HAP-1 (cell line): ENCODE results near the gene GAGE13.
"Not testable (repeated sequence)": the region's sequence is repeated elsewhere in the genome, so short reads cannot be mapped to it uniquely, and the experiment has no call there.

Experiments used
- DNase-seq, 2 experiments: peaks; one replicate each; pipeline ENCODE4 v3.0.0-alpha.2; 2016 to 2020; ENCODE audit warnings: low spot score in 2 of 2
- H3K27me3 ChIP-seq: fragments of 250-450 bp; sonication (Bioruptor Pico); 2 replicates; pipeline ENCODE4 v1.5.1; 2020; ENCODE audit warnings: low read depth, mild to moderate bottlenecking, moderate library complexity
- H3K36me3 ChIP-seq: fragments of 250-450 bp; sonication (Bioruptor Pico); replicated peaks from 2 replicates; pipeline ENCODE4 v1.5.1; 2020; ENCODE audit warnings: mild to moderate bottlenecking
- H3K4me1 ChIP-seq: fragments of 250-450 bp; sonication (Bioruptor Pico); 2 replicates; pipeline ENCODE4 v1.5.1; 2020; ENCODE audit warnings: mild to moderate bottlenecking
- H3K4me3 ChIP-seq: fragments of 250-450 bp; sonication (Bioruptor Pico); 2 replicates; pipeline ENCODE4 v1.5.1; 2020; ENCODE audit warnings: mild to moderate bottlenecking, moderate library complexity
- H3K9me3 ChIP-seq: fragments of 250-450 bp; sonication (Bioruptor Pico); 2 replicates; pipeline ENCODE4 v1.5.1; 2020; ENCODE audit warnings: mild to moderate bottlenecking, moderate library complexity
- in situ Hi-C: fragments of 300-500 bp; cut with MboI; formaldehyde crosslinking; loops from 3 replicates; pipeline ENCODE4 v1.14.3; 2020; ENCODE audit warnings: low sequenced_read_pairs, inconsistent platforms, mixed read lengths

The GAGE13 gene

GRCh38 chrX:49308604-49309269, 22.6 kb upstream of the GAGE13 start:
- no peaks in the 10 kb centered on the region for H3K9me3 ChIP-seq
- in situ Hi-C loops = no loop called here
- peaks cover 4% of the 10 kb centered on the region; the same call in 1 of the 2 replicates for H3K27me3 ChIP-seq
- DNase-seq = no peak
- H3K36me3 ChIP-seq = no peaks in the 10 kb centered on the region
- no peak overlapping the region for H3K4me3 ChIP-seq
- no peaks in the 10 kb centered on the region for H3K4me1 ChIP-seq

GRCh38 chrX:49309401-49309981, 21.9 kb upstream of the GAGE13 start:
- H3K4me3 ChIP-seq = no peak overlapping the region
- no peak for DNase-seq

GRCh38 chrX:49310371-49310770, 21.0 kb upstream of the GAGE13 start:
- Histone ChIP-seq H3K4me1 (no peaks in the 10 kb centered on the region), H3K4me3 (no peak overlapping the region), H3K27me3 (peaks cover 18% of the 10 kb centered on the region), H3K36me3 (no peaks in the 10 kb centered on the region), H3K9me3 (no peaks in the 10 kb centered on the region)
- in situ Hi-C loops = no loop called here
- DNase-seq = no peak

More at GRCh38 chrX:49309401-49309981, 21.9 kb upstream of the GAGE13 start:
- Histone ChIP-seq H3K36me3 (no peaks in the 10 kb centered on the region), H3K4me1 (no peaks in the 10 kb centered on the region), H3K27me3 (peaks cover 11% of the 10 kb centered on the region; the same call in 1 of the 2 replicates), H3K9me3 (no peaks in the 10 kb centered on the region)
- in situ Hi-C loops = no loop called here

GRCh38 chrX:49312176-49312575, 19.2 kb upstream of the GAGE13 start:
- Histone ChIP-seq H3K27me3 (peaks cover 33% of the 10 kb centered on the region), H3K4me1 (no peaks in the 10 kb centered on the region), H3K4me3 (no peak overlapping the region), H3K9me3 (no peaks in the 10 kb centered on the region), H3K36me3 (no peaks in the 10 kb centered on the region)
- in situ Hi-C loops = no loop called here
- no peak for DNase-seq

GRCh38 chrX:49316085-49316484, 15.3 kb upstream of the GAGE13 start:
- no peaks in the 10 kb centered on the region for H3K36me3 ChIP-seq
- DNase-seq = no peak
- H3K9me3 ChIP-seq = no peaks in the 10 kb centered on the region
- H3K27me3 ChIP-seq = peaks cover 33% of the 10 kb centered on the region
- in situ Hi-C loops = no loop called here
- no peaks in the 10 kb centered on the region for H3K4me1 ChIP-seq
- no peak overlapping the region for H3K4me3 ChIP-seq

- H3K4me3 ChIP-seq, H3K9me3 ChIP-seq, in situ Hi-C loops, DNase-seq, H3K36me3 ChIP-seq, H3K27me3 ChIP-seq, H3K4me1 ChIP-seq: not testable (repeated sequence)
Observed at GRCh38 chrX:49321737-49322136, 9.6 kb upstream of the GAGE13 start, which contains the start of gene GAGE12J. Gene GAGE12J, plus strand, starts transcription at chrX:49322037. Its CDS starts 1,157 bp downstream, at chrX:49323194.

- H3K27me3 ChIP-seq, H3K4me3 ChIP-seq, H3K4me1 ChIP-seq, H3K9me3 ChIP-seq, H3K36me3 ChIP-seq, DNase-seq, in situ Hi-C loops: not testable (repeated sequence)
Observed at GRCh38 chrX:49322266-49322665, 9.1 kb upstream of the GAGE13 start.

- H3K27me3 ChIP-seq, H3K9me3 ChIP-seq, H3K4me3 ChIP-seq, DNase-seq, H3K4me1 ChIP-seq, in situ Hi-C loops, H3K36me3 ChIP-seq: not testable (repeated sequence)
Observed at GRCh38 chrX:49323735-49324134, 7.6 kb upstream of the GAGE13 start.

- H3K9me3 ChIP-seq, H3K36me3 ChIP-seq, H3K4me1 ChIP-seq, in situ Hi-C loops, H3K27me3 ChIP-seq, DNase-seq, H3K4me3 ChIP-seq: not testable (repeated sequence)
Observed at GRCh38 chrX:49330421-49330820, 961 bp upstream of the GAGE13 start.

GRCh38 chrX:49331841-49332240, 459 bp downstream of the GAGE13 start:
- H3K9me3 ChIP-seq, in situ Hi-C loops, H3K4me3 ChIP-seq, H3K4me1 ChIP-seq, H3K27me3 ChIP-seq, H3K36me3 ChIP-seq, DNase-seq: not testable (repeated sequence)

GRCh38 chrX:49341449-49341848, 10.1 kb downstream of the GAGE13 start:
- H3K4me3 ChIP-seq, H3K9me3 ChIP-seq, DNase-seq, H3K36me3 ChIP-seq, H3K27me3 ChIP-seq, H3K4me1 ChIP-seq, in situ Hi-C loops: not testable (repeated sequence)

- H3K4me1 ChIP-seq, DNase-seq, in situ Hi-C loops, H3K9me3 ChIP-seq, H3K36me3 ChIP-seq, H3K4me3 ChIP-seq, H3K27me3 ChIP-seq: not testable (repeated sequence)
Observed at GRCh38 chrX:49344496-49345175, 13.3 kb downstream of the GAGE13 start.

- H3K9me3 ChIP-seq, H3K4me3 ChIP-seq, H3K27me3 ChIP-seq, DNase-seq, H3K4me1 ChIP-seq, in situ Hi-C loops, H3K36me3 ChIP-seq: not testable (repeated sequence)
Observed at GRCh38 chrX:49345402-49345801, 14.0 kb downstream of the GAGE13 start.

- H3K36me3 ChIP-seq, H3K4me3 ChIP-seq, DNase-seq, H3K4me1 ChIP-seq, H3K9me3 ChIP-seq, in situ Hi-C loops, H3K27me3 ChIP-seq: not testable (repeated sequence)
Observed at GRCh38 chrX:49346150-49346549, 14.8 kb downstream of the GAGE13 start.
